ENCODE measurements around the gene COG4.
A peak's percentile ranks its signal among the peaks of the same experiment; 100 is the strongest.
"Not testable (repeated sequence)": the region's sequence is repeated elsewhere in the genome, so short reads cannot be mapped to it uniquely, and the experiment has no call there.

Gene COG4

DNA sequence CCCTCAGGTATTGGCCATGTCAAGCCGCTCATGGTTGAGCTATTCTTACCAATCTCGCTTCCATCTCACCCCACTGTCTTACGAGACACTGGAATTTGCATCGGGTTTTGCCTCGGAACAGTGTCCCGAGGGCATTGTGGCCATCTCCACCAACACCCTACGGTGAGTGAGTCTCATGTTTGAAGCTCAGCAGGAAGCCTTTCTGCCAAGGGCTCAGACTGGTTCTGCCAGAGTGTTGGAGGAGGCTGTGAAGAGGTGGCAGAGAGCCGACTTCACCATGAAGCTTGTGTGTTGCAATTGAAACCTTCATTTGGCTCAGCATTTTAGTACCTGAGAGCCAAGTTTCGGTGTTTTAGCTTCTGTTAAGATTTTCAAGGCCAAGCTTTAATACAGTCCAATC, 38.3 kb upstream of the COG4 start:
- Histone ChIP-seq H3K9me3 (ENCODE audit: control insufficient read depth in 2 of 2, low read length in 2 of 2) (no peaks in the 10 kb centered on the region), H3K27me3 (ENCODE audit: control insufficient read depth in 2 of 2, insufficient read depth in 2 of 2, low read length in 2 of 2) (no peaks in the 10 kb centered on the region), H3K27ac (ENCODE audit: low read depth in 2 of 2, low read length in 2 of 2) (no peak overlapping the region), H3K36me3 (ENCODE audit: control insufficient read depth in 2 of 2, insufficient read depth in 2 of 2, low read length in 2 of 2) (peaks cover 84 to 89% of the 10 kb centered on the region in 2 donors), H3K4me1 (ENCODE audit: control insufficient read depth in 2 of 2, insufficient read depth in 2 of 2, low read length in 2 of 2) (no peaks in the 10 kb centered on the region), H3K9ac (ENCODE audit: low read depth in 1 of 2, low read length in 2 of 2) (no peak overlapping the region), H3K4me3 (ENCODE audit: low read length in 2 of 2) (no peak overlapping the region)

DNA sequence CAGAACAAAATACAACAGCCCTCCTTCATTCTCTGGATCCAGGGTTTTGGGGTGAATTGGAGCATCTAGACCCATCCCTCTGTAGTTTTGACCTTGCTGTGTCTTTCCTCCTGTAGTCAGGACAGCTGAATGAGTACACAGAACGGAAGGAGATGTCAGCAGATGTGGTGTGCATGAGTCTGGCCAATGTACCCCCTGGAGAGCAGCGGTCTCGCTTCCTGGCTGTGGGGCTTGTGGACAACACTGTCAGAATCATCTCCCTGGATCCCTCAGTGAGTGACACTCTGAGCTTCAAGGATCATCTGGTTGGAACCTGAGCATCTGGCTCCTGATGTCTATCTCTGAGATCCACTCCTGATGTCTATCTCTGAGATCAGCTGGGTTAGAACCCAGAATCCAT, 32.7 kb upstream of the COG4 start:
- Histone ChIP-seq H3K9ac (ENCODE audit: low read depth in 1 of 2, low read length in 2 of 2) (no peak overlapping the region), H3K9me3 (ENCODE audit: control insufficient read depth in 2 of 2, low read length in 2 of 2) (no peaks in the 10 kb centered on the region), H3K4me1 (ENCODE audit: control insufficient read depth in 2 of 2, insufficient read depth in 2 of 2, low read length in 2 of 2) (no peaks in the 10 kb centered on the region), H3K27me3 (ENCODE audit: control insufficient read depth in 2 of 2, insufficient read depth in 2 of 2, low read length in 2 of 2) (no peaks in the 10 kb centered on the region), H3K27ac (ENCODE audit: low read depth in 2 of 2, low read length in 2 of 2) (no peak overlapping the region), H3K4me3 (ENCODE audit: low read length in 2 of 2) (no peak overlapping the region), H3K36me3 (ENCODE audit: control insufficient read depth in 2 of 2, insufficient read depth in 2 of 2, low read length in 2 of 2) (peaks cover 86 to 93% of the 10 kb centered on the region in 2 donors)

DNA sequence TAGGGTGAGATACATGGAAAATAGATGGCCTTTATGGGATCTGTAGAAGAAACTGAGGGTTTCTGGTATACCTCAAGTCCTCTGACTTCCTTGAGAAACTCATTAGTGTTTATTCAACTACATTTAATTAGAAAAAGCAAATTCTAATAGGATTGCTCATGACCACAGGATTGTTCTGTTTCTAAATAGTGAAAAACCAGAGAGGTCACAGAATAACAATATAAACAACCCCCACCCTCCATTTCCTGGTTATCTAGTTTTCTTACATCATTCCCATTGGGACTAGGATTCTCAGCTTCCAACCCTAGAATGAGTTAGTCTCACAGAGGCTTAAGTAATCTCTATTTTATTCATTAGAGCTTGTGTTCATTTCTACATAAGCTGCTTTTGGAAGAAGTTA, 30.3 kb upstream of the COG4 start:
- no peaks in the 10 kb centered on the region for H3K27me3 ChIP-seq (ENCODE audit: control insufficient read depth in 2 of 2, insufficient read depth in 2 of 2, low read length in 2 of 2)
- H3K27ac ChIP-seq (ENCODE audit: low read depth in 2 of 2, low read length in 2 of 2), result peak overlapping the region in 1 of 2 donors; percentile 34
- H3K4me3 ChIP-seq (ENCODE audit: low read length in 2 of 2), result no peak overlapping the region
- H3K36me3 ChIP-seq (ENCODE audit: control insufficient read depth in 2 of 2, insufficient read depth in 2 of 2, low read length in 2 of 2), result peaks cover 88 to 91% of the 10 kb centered on the region in 2 donors
- no peak overlapping the region for H3K9ac ChIP-seq (ENCODE audit: low read depth in 1 of 2, low read length in 2 of 2)
- no peaks in the 10 kb centered on the region for H3K4me1 ChIP-seq (ENCODE audit: control insufficient read depth in 2 of 2, insufficient read depth in 2 of 2, low read length in 2 of 2)
- H3K9me3 ChIP-seq (ENCODE audit: control insufficient read depth in 2 of 2, low read length in 2 of 2), result no peaks in the 10 kb centered on the region

DNA sequence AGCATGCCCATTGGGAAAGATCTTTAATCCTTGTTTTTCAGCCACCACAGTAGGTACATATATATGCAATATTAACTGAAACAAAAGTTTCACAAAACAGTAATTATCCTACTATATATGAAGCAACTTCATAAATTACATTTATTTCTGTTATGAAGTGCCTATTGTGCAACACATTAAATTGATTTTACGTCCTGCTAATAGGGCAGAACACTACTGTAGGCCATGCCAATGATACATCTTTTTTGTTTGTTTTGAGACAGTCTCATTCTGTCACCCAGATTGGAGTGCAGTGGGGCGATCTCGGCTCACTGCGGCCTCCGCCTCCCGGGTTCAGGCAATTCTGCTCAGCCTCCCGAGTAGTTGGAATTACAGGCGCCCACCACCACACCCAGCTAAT, 29.3 kb upstream of the COG4 start:
- no peak overlapping the region for H3K27ac ChIP-seq (ENCODE audit: low read depth in 2 of 2, low read length in 2 of 2)
- H3K4me3 ChIP-seq (ENCODE audit: low read length in 2 of 2), result no peak overlapping the region
- no peaks in the 10 kb centered on the region for H3K4me1 ChIP-seq (ENCODE audit: control insufficient read depth in 2 of 2, insufficient read depth in 2 of 2, low read length in 2 of 2)
- no peaks in the 10 kb centered on the region for H3K27me3 ChIP-seq (ENCODE audit: control insufficient read depth in 2 of 2, insufficient read depth in 2 of 2, low read length in 2 of 2)
- no peak overlapping the region for H3K9ac ChIP-seq (ENCODE audit: low read depth in 1 of 2, low read length in 2 of 2)
- no peaks in the 10 kb centered on the region for H3K9me3 ChIP-seq (ENCODE audit: control insufficient read depth in 2 of 2, low read length in 2 of 2)
- peaks cover 89 to 92% of the 10 kb centered on the region in 2 donors for H3K36me3 ChIP-seq (ENCODE audit: control insufficient read depth in 2 of 2, insufficient read depth in 2 of 2, low read length in 2 of 2)

DNA sequence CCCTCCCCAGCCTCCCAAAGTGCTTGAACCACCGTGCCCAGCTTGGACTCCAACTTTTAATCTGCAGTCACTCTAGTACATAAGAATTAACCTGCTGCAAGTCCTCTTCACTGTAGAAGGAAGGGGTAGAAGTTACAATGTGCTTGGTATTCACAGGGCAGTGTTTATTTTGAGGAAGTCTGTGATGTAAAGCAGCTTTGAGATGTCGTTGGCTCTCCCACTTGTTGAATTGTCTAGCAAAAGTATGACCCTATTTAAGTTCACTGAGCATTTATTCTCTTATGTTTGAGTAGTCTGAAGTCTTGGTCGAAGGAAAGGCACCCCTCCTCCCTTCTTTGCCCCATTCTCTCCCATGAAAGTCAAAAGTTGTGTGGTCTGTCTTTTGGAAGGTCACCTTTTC, 28.4 kb upstream of the COG4 start:
- H3K4me3 ChIP-seq (ENCODE audit: low read length in 2 of 2), result no peak overlapping the region
- H3K27me3 ChIP-seq (ENCODE audit: control insufficient read depth in 2 of 2, insufficient read depth in 2 of 2, low read length in 2 of 2), result no peaks in the 10 kb centered on the region
- H3K9me3 ChIP-seq (ENCODE audit: control insufficient read depth in 2 of 2, low read length in 2 of 2), result no peaks in the 10 kb centered on the region
- H3K27ac ChIP-seq (ENCODE audit: low read depth in 2 of 2, low read length in 2 of 2), result no peak overlapping the region
- peaks cover 84% of the 10 kb centered on the region in 2 donors for H3K36me3 ChIP-seq (ENCODE audit: control insufficient read depth in 2 of 2, insufficient read depth in 2 of 2, low read length in 2 of 2)
- no peak overlapping the region for H3K9ac ChIP-seq (ENCODE audit: low read depth in 1 of 2, low read length in 2 of 2)
- no peaks in the 10 kb centered on the region for H3K4me1 ChIP-seq (ENCODE audit: control insufficient read depth in 2 of 2, insufficient read depth in 2 of 2, low read length in 2 of 2)

DNA sequence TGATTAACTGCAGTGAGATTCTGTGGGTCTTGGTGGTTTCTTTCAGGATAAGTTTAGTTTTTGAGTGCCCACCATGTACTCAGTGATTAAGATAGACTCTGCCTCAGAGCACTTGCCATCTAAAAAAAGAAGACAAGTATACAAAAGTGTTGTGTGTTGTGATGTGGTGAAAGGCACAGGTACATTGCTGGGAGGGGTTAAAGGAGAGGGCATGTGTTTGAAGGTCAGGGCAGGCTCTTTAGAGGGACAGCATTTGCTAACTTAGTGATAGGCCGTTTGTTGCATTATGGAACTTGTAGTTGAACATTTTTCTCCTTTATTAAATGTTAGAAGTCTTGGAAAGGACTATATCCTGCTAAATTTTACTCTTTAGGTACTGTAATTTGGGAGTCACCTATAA, 26.7 kb upstream of the COG4 start:
- Histone ChIP-seq H3K9ac (ENCODE audit: low read depth in 1 of 2, low read length in 2 of 2) (no peak overlapping the region), H3K4me3 (ENCODE audit: low read length in 2 of 2) (no peak overlapping the region), H3K27me3 (ENCODE audit: control insufficient read depth in 2 of 2, insufficient read depth in 2 of 2, low read length in 2 of 2) (no peaks in the 10 kb centered on the region), H3K9me3 (ENCODE audit: control insufficient read depth in 2 of 2, low read length in 2 of 2) (no peaks in the 10 kb centered on the region), H3K27ac (ENCODE audit: low read depth in 2 of 2, low read length in 2 of 2) (no peak overlapping the region), H3K36me3 (ENCODE audit: control insufficient read depth in 2 of 2, insufficient read depth in 2 of 2, low read length in 2 of 2) (peaks cover 79 to 82% of the 10 kb centered on the region in 2 donors), H3K4me1 (ENCODE audit: control insufficient read depth in 2 of 2, insufficient read depth in 2 of 2, low read length in 2 of 2) (no peaks in the 10 kb centered on the region)

DNA sequence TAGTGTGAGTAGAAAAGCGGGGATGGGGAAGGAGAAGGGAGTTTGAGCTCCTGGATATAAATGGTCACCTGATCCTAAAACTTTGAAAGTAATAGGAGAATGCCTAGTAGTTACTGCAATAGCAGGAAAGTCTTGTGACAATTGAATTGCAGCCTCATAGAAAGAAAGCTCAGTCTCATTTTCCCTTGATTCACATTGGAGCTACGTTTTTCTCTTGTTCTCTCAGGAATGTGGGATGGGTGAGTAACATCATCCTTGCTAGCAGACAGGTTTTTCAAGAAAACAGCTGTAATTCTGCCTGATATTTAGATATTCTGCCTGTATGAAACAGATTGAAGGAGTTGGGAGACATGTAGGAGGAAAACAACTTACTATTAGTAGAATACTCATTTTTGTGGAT, 25.6 kb upstream of the COG4 start:
- H3K36me3 ChIP-seq (ENCODE audit: control insufficient read depth in 2 of 2, insufficient read depth in 2 of 2, low read length in 2 of 2), result peaks cover 79 to 82% of the 10 kb centered on the region in 2 donors
- no peaks in the 10 kb centered on the region for H3K9me3 ChIP-seq (ENCODE audit: control insufficient read depth in 2 of 2, low read length in 2 of 2)
- H3K4me3 ChIP-seq (ENCODE audit: low read length in 2 of 2), result no peak overlapping the region
- H3K4me1 ChIP-seq (ENCODE audit: control insufficient read depth in 2 of 2, insufficient read depth in 2 of 2, low read length in 2 of 2), result no peaks in the 10 kb centered on the region
- no peak overlapping the region for H3K27ac ChIP-seq (ENCODE audit: low read depth in 2 of 2, low read length in 2 of 2)
- no peak overlapping the region for H3K9ac ChIP-seq (ENCODE audit: low read depth in 1 of 2, low read length in 2 of 2)
- H3K27me3 ChIP-seq (ENCODE audit: control insufficient read depth in 2 of 2, insufficient read depth in 2 of 2, low read length in 2 of 2), result no peaks in the 10 kb centered on the region

DNA sequence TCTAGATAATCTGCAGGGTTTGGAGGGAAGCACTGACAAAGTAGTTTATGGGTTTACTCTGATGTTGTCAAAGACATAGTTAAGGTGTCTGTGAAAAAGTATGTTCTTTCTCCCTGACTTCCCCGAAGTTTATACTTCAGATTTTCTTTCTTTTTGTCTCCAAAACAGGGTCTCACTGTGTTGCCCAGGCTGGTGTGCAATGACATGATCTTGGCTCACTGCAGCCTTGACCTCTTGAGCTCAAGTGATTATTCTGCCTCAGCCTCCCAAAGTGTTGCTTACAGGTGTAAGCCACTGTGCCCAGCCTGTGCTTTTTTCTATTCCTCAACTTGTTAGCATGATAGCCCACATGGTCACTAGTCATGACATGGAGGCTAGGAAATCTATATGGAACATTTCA, 21.2 kb upstream of the COG4 start:
- Histone ChIP-seq H3K4me1 (ENCODE audit: control insufficient read depth in 2 of 2, insufficient read depth in 2 of 2, low read length in 2 of 2) (no peaks in the 10 kb centered on the region), H3K36me3 (ENCODE audit: control insufficient read depth in 2 of 2, insufficient read depth in 2 of 2, low read length in 2 of 2) (peaks cover 74 to 81% of the 10 kb centered on the region in 2 donors), H3K9ac (ENCODE audit: low read depth in 1 of 2, low read length in 2 of 2) (no peak overlapping the region)

DNA sequence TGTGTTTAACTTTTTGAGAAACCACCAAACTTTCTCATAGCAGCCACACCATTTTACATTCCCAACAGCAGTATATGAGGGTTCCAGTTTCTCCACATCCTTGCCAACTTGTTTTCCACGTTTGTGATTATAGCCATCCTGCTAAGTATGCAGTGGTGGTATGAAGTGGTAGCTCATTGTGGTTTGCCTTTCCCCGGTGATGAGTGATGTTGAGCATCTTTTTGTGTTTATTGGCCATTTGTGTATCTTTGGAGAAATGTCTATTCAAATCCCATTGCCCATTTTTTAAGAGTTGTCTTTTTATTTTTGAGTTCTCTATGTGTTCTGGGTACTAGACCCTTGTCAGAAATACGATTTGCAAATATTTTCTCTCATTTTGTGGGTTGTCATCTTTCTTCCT, 17.6 kb upstream of the COG4 start:
- Histone ChIP-seq H3K27ac (ENCODE audit: low read depth in 2 of 2, low read length in 2 of 2) (no peak overlapping the region), H3K36me3 (ENCODE audit: control insufficient read depth in 2 of 2, insufficient read depth in 2 of 2, low read length in 2 of 2) (peaks cover 78 to 82% of the 10 kb centered on the region in 2 donors), H3K9me3 (ENCODE audit: control insufficient read depth in 2 of 2, low read length in 2 of 2) (no peaks in the 10 kb centered on the region)

More for the DNA sequence above, 21.2 kb upstream of the COG4 start:
- Histone ChIP-seq H3K27me3 (ENCODE audit: control insufficient read depth in 2 of 2, insufficient read depth in 2 of 2, low read length in 2 of 2) (no peaks in the 10 kb centered on the region), H3K9me3 (ENCODE audit: control insufficient read depth in 2 of 2, low read length in 2 of 2) (no peaks in the 10 kb centered on the region), H3K4me3 (ENCODE audit: low read length in 2 of 2) (no peak overlapping the region), H3K27ac (ENCODE audit: low read depth in 2 of 2, low read length in 2 of 2) (no peak overlapping the region)

DNA sequence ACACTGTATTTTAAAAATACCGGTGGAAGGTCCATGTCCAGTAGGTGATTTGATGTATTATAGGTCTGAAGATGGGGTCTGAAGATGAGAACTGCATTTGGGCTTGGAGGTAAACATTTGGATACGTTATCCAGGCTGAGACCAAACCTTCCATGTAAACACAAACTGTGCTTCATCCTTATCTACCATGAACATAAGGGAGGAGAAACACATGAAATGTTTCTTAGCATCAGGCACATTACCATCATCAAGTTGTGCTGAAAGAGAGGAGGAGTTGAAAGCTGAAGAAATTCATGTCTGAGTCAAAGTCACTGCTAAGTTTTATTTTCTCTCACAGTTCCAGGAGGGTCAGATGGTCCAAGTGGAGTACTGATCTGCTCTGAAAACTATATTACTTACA, 11.6 kb upstream of the COG4 start:
- H3K4me3 ChIP-seq (ENCODE audit: low read length in 2 of 2), result no peak overlapping the region
- peaks cover 77% of the 10 kb centered on the region in 2 donors for H3K36me3 ChIP-seq (ENCODE audit: control insufficient read depth in 2 of 2, insufficient read depth in 2 of 2, low read length in 2 of 2)
- no peaks in the 10 kb centered on the region for H3K27me3 ChIP-seq (ENCODE audit: control insufficient read depth in 2 of 2, insufficient read depth in 2 of 2, low read length in 2 of 2)
- H3K9me3 ChIP-seq (ENCODE audit: control insufficient read depth in 2 of 2, low read length in 2 of 2), result no peaks in the 10 kb centered on the region
- H3K4me1 ChIP-seq (ENCODE audit: control insufficient read depth in 2 of 2, insufficient read depth in 2 of 2, low read length in 2 of 2), result no peaks in the 10 kb centered on the region
- H3K27ac ChIP-seq (ENCODE audit: low read depth in 2 of 2, low read length in 2 of 2), result no peak overlapping the region
- H3K9ac ChIP-seq (ENCODE audit: low read depth in 1 of 2, low read length in 2 of 2), result no peak overlapping the region

More for the DNA sequence above, 17.6 kb upstream of the COG4 start:
- H3K27me3 ChIP-seq (ENCODE audit: control insufficient read depth in 2 of 2, insufficient read depth in 2 of 2, low read length in 2 of 2), result no peaks in the 10 kb centered on the region
- no peaks in the 10 kb centered on the region for H3K4me1 ChIP-seq (ENCODE audit: control insufficient read depth in 2 of 2, insufficient read depth in 2 of 2, low read length in 2 of 2)
- H3K9ac ChIP-seq (ENCODE audit: low read depth in 1 of 2, low read length in 2 of 2), result no peak overlapping the region
- H3K4me3 ChIP-seq (ENCODE audit: low read length in 2 of 2), result no peak overlapping the region

DNA sequence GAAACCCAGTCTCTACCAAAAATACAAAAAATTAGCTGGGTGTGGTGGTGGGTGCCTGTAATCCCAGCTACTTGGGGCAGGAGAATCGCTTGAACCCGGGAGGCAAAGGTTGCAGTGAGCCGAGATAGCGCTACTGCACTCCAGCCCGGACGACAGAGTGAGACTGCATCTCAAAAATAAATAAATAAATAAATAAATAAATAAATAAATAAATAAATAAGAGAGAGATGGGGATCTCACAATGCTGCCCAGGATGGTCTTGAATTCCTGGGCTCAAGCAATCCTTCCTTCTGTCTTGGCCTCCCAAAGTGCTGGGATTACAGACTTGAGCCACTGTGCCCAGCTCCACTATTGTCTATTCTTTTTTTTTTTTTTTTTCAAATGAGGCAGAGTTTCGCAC, 6.6 kb upstream of the COG4 start:
- Histone ChIP-seq H3K4me1 (ENCODE audit: control insufficient read depth in 2 of 2, insufficient read depth in 2 of 2, low read length in 2 of 2) (peaks cover 2 to 11% of the 10 kb centered on the region in 2 donors), H3K36me3 (ENCODE audit: control insufficient read depth in 2 of 2, insufficient read depth in 2 of 2, low read length in 2 of 2) (peaks cover 63 to 65% of the 10 kb centered on the region in 2 donors)
- not testable (repeated sequence) for H3K27ac ChIP-seq (ENCODE audit: low read depth in 2 of 2, low read length in 2 of 2); H3K9ac ChIP-seq (ENCODE audit: low read depth in 1 of 2, low read length in 2 of 2); H3K27me3 ChIP-seq (ENCODE audit: control insufficient read depth in 2 of 2, insufficient read depth in 2 of 2, low read length in 2 of 2); H3K4me3 ChIP-seq (ENCODE audit: low read length in 2 of 2); H3K9me3 ChIP-seq (ENCODE audit: control insufficient read depth in 2 of 2, low read length in 2 of 2)

Measured in mucosa of rectum (tissue), 2 donors.